ENCODE measurements around the gene DKKL1.

The DKKL1 gene

DNA sequence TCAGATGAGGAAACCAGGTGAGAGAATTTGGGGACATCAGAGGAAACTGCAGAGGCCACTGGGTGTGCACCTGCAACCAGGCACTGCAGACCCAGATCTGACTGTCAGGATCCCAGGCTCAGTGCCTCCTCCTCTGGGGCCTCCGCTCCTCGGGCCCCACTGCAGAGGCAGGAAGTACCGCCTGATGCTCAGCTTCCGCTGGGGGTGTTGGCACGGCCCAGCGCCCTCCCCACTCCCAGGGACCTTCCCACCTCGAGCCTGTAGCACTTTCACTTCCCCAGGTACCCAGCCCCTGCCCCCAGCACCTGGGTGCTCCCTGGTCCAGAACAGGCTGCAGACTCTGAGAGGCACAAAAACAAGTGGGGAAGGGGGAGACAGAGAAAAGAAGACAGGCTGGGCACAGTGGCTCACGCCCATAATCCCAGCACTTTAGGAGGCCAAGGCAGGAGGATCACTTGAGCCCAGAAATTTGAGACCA is 29.8 kb upstream of the DKKL1 start:
- H3F3A ChIP-seq (ENCODE audit: insufficient read depth, low read length) = 0 out of 2 replicates have a peak, but pooled peaks cover 4% of the 10 kb centered on the region
- TF ChIP-seq EZH2 (IDR thresholded peaks at IDR 0.05; ENCODE audit: borderline replicate concordance, low read length) = no peak
- TF ChIP-seq, protein P1, sequence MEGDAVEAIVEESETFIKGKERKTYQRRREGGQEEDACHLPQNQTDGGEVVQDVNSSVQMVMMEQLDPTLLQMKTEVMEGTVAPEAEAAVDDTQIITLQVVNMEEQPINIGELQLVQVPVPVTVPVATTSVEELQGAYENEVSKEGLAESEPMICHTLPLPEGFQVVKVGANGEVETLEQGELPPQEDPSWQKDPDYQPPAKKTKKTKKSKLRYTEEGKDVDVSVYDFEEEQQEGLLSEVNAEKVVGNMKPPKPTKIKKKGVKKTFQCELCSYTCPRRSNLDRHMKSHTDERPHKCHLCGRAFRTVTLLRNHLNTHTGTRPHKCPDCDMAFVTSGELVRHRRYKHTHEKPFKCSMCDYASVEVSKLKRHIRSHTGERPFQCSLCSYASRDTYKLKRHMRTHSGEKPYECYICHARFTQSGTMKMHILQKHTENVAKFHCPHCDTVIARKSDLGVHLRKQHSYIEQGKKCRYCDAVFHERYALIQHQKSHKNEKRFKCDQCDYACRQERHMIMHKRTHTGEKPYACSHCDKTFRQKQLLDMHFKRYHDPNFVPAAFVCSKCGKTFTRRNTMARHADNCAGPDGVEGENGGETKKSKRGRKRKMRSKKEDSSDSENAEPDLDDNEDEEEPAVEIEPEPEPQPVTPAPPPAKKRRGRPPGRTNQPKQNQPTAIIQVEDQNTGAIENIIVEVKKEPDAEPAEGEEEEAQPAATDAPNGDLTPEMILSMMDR (IDR thresholded peaks at IDR 0.05; ENCODE audit: low read length) = no peak
- peaks cover 32% of the 10 kb centered on the region for H3K36me3 ChIP-seq (ENCODE audit: insufficient read depth, low read length)
- no peaks in the 10 kb centered on the region for H4K20me1 ChIP-seq (ENCODE audit: insufficient read depth, low read length)
- H3K9me2 ChIP-seq (ENCODE audit: low read depth, low read length) = no peaks in the 10 kb centered on the region
- H3K4me2 ChIP-seq (ENCODE audit: low read length) = peak overlapping the region; percentile 78
- peak overlapping the region; percentile 93 for H3K9ac ChIP-seq (ENCODE audit: low read length)
- no peaks in the 10 kb centered on the region for H3K27me3 ChIP-seq (ENCODE audit: insufficient read depth, low read length)
- H3K79me2 ChIP-seq (ENCODE audit: insufficient read depth, low read length) = peaks cover 5% of the 10 kb centered on the region; the same call in 1 of the 2 replicates
- no peak overlapping the region for H2AFZ ChIP-seq (ENCODE audit: low read length)
- peak overlapping the region; percentile 96 for H3K27ac ChIP-seq (ENCODE audit: low read depth, low read length, poor library complexity, severe bottlenecking)
- no peaks in the 10 kb centered on the region for H3K9me3 ChIP-seq (ENCODE audit: low read length)
- peak overlapping the region; percentile 84 for H3K4me3 ChIP-seq (ENCODE audit: low read depth, low read length, poor library complexity, severe bottlenecking)
- peaks cover 96% of the 10 kb centered on the region for H3K4me1 ChIP-seq (ENCODE audit: insufficient read depth, low read length, severe bottlenecking)

DNA sequence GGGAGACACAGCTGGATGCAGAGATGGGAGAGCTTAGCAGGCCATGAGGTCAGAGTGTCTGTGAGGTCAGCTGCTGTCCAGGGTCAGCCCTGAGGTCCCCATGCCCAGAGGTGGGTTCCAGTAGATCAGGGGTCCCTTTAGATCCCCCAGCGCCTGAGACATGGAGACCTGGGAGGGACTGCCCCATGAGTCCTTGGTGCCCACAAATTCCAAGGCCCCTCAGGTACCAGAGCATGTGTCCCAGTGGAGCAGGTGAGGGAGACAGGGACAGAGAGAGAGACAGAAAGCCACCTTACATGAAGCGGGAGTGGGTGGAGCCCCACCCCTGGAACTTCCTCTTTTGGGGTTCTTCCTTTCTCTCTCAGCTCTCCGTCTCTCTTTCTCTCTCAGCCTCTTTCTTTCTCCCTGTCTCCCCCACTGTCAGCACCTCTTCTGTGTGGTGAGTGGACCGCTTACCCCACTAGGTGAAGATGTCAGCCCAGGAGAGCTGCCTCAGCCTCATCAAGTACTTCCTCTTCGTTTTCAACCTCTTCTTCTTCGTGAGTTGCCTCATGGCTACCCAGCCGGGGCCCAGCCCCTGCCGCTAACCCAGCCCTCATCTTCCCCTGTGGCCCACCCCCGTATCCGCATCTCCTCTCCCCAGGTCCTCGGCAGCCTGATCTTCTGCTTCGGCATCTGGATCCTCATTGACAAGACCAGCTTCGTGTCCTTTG is 28.4 kb upstream of the DKKL1 start, which contains the start of gene CD37:
TSS of gene CD37 (plus strand) at position 336 of the 713 bp plus-strand sequence. CDS start at position 471, 135 bp downstream.
- Histone ChIP-seq H3F3A (ENCODE audit: insufficient read depth, low read length) (0 out of 2 replicates have a peak, but pooled peaks cover 4% of the 10 kb centered on the region), H3K9me3 (ENCODE audit: low read length) (no peaks in the 10 kb centered on the region), H3K9me2 (ENCODE audit: low read depth, low read length) (no peaks in the 10 kb centered on the region), H3K79me2 (ENCODE audit: insufficient read depth, low read length) (peaks cover 5% of the 10 kb centered on the region; the same call in 1 of the 2 replicates), H4K20me1 (ENCODE audit: insufficient read depth, low read length) (no peaks in the 10 kb centered on the region), H2AFZ (ENCODE audit: low read length) (no peak within 1 kb of the TSS), H3K27ac (ENCODE audit: low read depth, low read length, poor library complexity, severe bottlenecking) (peak within 1 kb of the TSS; percentile 96), H3K4me3 (ENCODE audit: low read depth, low read length, poor library complexity, severe bottlenecking) (peak within 1 kb of the TSS; percentile 84), H3K27me3 (ENCODE audit: insufficient read depth, low read length) (no peaks in the 10 kb centered on the region), H3K9ac (ENCODE audit: low read length) (peak within 1 kb of the TSS; percentile 93), H3K4me2 (ENCODE audit: low read length) (peak within 1 kb of the TSS; percentile 78), H3K4me1 (ENCODE audit: insufficient read depth, low read length, severe bottlenecking) (peaks cover 96% of the 10 kb centered on the region), H3K36me3 (ENCODE audit: insufficient read depth, low read length) (peaks cover 40% of the 10 kb centered on the region)
- TF ChIP-seq, protein P1 (IDR thresholded peaks at IDR 0.05; ENCODE audit: low read length) = no peak
- no peak for TF ChIP-seq EZH2 (IDR thresholded peaks at IDR 0.05; ENCODE audit: borderline replicate concordance, low read length)

DNA sequence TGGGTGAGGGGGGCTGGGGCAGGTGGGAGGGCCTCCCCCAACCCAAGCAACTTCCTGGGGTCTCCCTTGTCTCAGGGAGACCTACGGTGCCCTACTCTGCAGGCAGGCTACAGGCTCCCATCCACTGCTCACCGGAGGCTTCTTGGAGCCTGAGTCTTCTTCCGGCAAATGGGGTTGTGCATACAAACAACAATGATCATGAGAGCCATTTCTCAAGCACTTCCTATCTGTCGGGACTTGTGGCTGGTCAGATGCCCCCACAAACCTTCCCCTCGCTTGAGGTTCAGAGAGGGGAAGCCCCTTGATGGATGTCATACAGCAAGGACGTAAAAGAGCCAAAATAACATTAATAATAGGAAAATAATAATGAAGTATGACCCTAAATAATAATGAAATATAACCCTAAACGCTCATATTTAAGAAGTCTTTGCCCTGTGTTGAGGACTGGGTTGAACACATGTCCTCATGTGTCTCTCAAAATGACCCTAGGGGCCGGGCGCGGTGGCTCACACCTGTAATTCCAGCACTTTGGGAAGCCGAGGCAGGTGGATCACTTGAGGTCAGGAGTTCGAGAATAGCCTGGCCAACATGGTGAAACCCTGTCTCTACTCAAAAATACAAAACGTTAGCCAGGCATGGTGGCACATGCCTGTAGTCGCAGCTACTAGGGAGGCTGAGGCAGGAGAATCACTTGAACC is 27.7 kb upstream of the DKKL1 start:
- H2AFZ ChIP-seq (ENCODE audit: low read length) = no peak overlapping the region

More for the DNA sequence above, 27.7 kb upstream of the DKKL1 start:
- Histone ChIP-seq H3K36me3 (ENCODE audit: insufficient read depth, low read length) (peaks cover 41% of the 10 kb centered on the region), H3K27ac (ENCODE audit: low read depth, low read length, poor library complexity, severe bottlenecking) (peak overlapping the region; percentile 96), H3K9ac (ENCODE audit: low read length) (peak overlapping the region; percentile 93), H3K4me3 (ENCODE audit: low read depth, low read length, poor library complexity, severe bottlenecking) (peak overlapping the region; percentile 84), H3K27me3 (ENCODE audit: insufficient read depth, low read length) (no peaks in the 10 kb centered on the region), H3F3A (ENCODE audit: insufficient read depth, low read length) (0 out of 2 replicates have a peak, but pooled peaks cover 7% of the 10 kb centered on the region), H3K4me1 (ENCODE audit: insufficient read depth, low read length, severe bottlenecking) (peaks cover 96% of the 10 kb centered on the region), H3K4me2 (ENCODE audit: low read length) (peak overlapping the region; percentile 78), H3K9me3 (ENCODE audit: low read length) (no peaks in the 10 kb centered on the region), H4K20me1 (ENCODE audit: insufficient read depth, low read length) (no peaks in the 10 kb centered on the region), H3K79me2 (ENCODE audit: insufficient read depth, low read length) (peaks cover 5% of the 10 kb centered on the region; the same call in 1 of the 2 replicates), H3K9me2 (ENCODE audit: low read depth, low read length) (no peaks in the 10 kb centered on the region)
- TF ChIP-seq EZH2 (IDR thresholded peaks at IDR 0.05; ENCODE audit: borderline replicate concordance, low read length) = no peak
- TF ChIP-seq, protein P1 (IDR thresholded peaks at IDR 0.05; ENCODE audit: low read length) = no peak
